ENCODE results near the gene C3. TPM values are rescaled to one million over a fixed set of nuclear protein-coding genes. Genes with fewer than 3 reads are reported as not detected.

C3 gene
- total and polyA plus RNA-seq, 2 of the 13 experiments (the other 11 are each of a cell fraction or from before 2014, with no cell fraction given) = 1,455 to 6,272 TPM

DNA sequence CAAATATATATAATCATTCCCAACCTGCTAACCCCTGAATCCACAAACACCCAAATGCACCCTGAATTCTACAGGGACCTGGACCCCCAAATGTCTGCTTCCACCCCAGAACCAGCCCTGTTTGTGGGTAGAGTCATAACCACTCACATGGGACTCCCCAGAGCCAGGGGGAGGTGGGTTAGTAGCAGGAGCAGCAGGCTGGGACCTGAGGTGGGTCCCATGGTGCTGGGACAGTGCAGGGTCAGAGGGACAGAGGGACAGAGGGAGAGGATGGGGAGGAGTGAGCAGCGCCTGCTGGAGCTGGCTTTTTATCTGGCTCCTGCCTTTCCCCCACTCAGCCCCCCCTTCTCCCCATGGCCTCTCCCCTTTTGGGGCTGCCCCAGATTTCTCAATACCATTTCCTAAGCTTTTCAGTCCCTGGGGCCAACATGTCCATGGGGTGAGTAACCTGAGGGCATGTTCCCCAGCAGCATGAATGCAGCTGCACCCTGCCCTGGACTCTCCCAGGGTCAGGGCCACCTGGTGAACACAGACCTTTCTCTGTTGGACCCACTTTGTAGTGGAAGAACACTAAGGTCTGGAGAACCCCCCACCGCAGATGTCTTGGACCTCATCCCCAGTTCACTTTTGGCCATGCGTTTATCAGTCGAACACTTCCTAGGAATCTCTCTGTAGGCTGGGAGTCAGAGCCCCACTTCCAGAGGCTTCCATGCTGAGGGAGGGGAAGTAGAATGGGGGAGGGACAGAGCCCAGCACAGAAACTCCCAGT is at the start of gene C3 (continued):
- TF ChIP-seq MTA1 (CRISPR knock-in tag; IDR thresholded peaks at IDR 0.05; ENCODE audit: borderline replicate concordance) (peak; percentile 98), ZNF446 (CRISPR knock-in tag; IDR thresholded peaks at IDR 0.05) (no peak), RBM39 (IDR thresholded peaks at IDR 0.05; ENCODE audit: low read depth, low read length, poor library complexity, severe bottlenecking) (peak; percentile 93), TBL1XR1 (IDR thresholded peaks at IDR 0.05; ENCODE audit: borderline replicate concordance, low read length, partially characterized antibody) (peak; percentile 71), NCOA5 (CRISPR knock-in tag; IDR thresholded peaks at IDR 0.05) (no peak), ZNF138 (CRISPR knock-in tag; IDR thresholded peaks at IDR 0.05; ENCODE audit: low read depth) (no peak), MED8 (CRISPR knock-in tag; IDR thresholded peaks at IDR 0.05; ENCODE audit: insufficient replicate concordance) (peak; percentile 94), CREB1 (IDR thresholded peaks at IDR 0.05) (no peak), CREB1 (CRISPR knock-in tag; IDR thresholded peaks at IDR 0.05) (peak; percentile 69), ZFP62 (CRISPR knock-in tag; IDR thresholded peaks at IDR 0.05) (no peak), RFX3 (CRISPR knock-in tag; IDR thresholded peaks at IDR 0.05) (no peak; the same call in 1 of the 2 replicates), NFATC3 (CRISPR knock-in tag; IDR thresholded peaks at IDR 0.05) (0 out of 2 replicates have a peak, but pooled peaks have one; percentile 23), MIER3 (CRISPR knock-in tag; IDR thresholded peaks at IDR 0.05; ENCODE audit: borderline replicate concordance) (peak; percentile 94; the same call in 1 of the 2 replicates), KAT7 (CRISPR knock-in tag; IDR thresholded peaks at IDR 0.05; ENCODE audit: borderline replicate concordance) (no peak), NCOA1 (CRISPR knock-in tag; IDR thresholded peaks at IDR 0.05) (peak; percentile 75; the same call in 1 of the 2 replicates), ETV5 (CRISPR knock-in tag; IDR thresholded peaks at IDR 0.05; ENCODE audit: borderline replicate concordance) (peak; percentile 80), TAF15 (IDR thresholded peaks at IDR 0.05; ENCODE audit: low read depth, low read length, poor library complexity, severe bottlenecking) (no peak), ZNF749 (CRISPR knock-in tag; IDR thresholded peaks at IDR 0.05; ENCODE audit: borderline replicate concordance) (peak; percentile 61; the same call in 1 of the 2 replicates), TSC22D2 (CRISPR knock-in tag; IDR thresholded peaks at IDR 0.05; ENCODE audit: borderline replicate concordance) (peak; percentile 87; the same call in 1 of the 2 replicates)
- TF ChIP-seq, protein P1, sequence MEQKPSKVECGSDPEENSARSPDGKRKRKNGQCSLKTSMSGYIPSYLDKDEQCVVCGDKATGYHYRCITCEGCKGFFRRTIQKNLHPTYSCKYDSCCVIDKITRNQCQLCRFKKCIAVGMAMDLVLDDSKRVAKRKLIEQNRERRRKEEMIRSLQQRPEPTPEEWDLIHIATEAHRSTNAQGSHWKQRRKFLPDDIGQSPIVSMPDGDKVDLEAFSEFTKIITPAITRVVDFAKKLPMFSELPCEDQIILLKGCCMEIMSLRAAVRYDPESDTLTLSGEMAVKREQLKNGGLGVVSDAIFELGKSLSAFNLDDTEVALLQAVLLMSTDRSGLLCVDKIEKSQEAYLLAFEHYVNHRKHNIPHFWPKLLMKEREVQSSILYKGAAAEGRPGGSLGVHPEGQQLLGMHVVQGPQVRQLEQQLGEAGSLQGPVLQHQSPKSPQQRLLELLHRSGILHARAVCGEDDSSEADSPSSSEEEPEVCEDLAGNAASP (CRISPR knock-in tag; IDR thresholded peaks at IDR 0.05; ENCODE audit: borderline replicate concordance) = peak; percentile 97
- TF ChIP-seq, protein P2, sequence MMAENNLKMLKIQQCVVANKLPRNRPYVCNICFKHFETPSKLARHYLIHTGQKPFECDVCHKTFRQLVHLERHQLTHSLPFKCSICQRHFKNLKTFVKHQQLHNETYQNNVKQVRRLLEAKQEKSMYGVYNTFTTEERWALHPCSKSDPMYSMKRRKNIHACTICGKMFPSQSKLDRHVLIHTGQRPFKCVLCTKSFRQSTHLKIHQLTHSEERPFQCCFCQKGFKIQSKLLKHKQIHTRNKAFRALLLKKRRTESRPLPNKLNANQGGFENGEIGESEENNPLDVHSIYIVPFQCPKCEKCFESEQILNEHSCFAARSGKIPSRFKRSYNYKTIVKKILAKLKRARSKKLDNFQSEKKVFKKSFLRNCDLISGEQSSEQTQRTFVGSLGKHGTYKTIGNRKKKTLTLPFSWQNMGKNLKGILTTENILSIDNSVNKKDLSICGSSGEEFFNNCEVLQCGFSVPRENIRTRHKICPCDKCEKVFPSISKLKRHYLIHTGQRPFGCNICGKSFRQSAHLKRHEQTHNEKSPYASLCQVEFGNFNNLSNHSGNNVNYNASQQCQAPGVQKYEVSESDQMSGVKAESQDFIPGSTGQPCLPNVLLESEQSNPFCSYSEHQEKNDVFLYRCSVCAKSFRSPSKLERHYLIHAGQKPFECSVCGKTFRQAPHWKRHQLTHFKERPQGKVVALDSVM (CRISPR knock-in tag; IDR thresholded peaks at IDR 0.05) = peak; percentile 73
- TF ChIP-seq, protein P3, sequence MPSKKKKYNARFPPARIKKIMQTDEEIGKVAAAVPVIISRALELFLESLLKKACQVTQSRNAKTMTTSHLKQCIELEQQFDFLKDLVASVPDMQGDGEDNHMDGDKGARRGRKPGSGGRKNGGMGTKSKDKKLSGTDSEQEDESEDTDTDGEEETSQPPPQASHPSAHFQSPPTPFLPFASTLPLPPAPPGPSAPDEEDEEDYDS (CRISPR knock-in tag; IDR thresholded peaks at IDR 0.05) = peak; percentile 98
